Jurkat, Clone E6-1 (cell line): ENCODE results near the gene MXD3.
"Not testable (repeated sequence)": the region's sequence is repeated elsewhere in the genome, so short reads cannot be mapped to it uniquely, and the experiment has no call there.

Experiments used
- DNase-seq: peaks from one replicate; pipeline ENCODE4 v3.0.0-alpha.2; 2011; ENCODE audit warnings: low read depth, low spot score
- H3K4me3 ChIP-seq: 2 replicates; pipeline ENCODE4 v1.5.1; 2011; ENCODE audit warnings: mild to moderate bottlenecking, low read length, control low read depth, moderate library complexity

Gene MXD3

DNA sequence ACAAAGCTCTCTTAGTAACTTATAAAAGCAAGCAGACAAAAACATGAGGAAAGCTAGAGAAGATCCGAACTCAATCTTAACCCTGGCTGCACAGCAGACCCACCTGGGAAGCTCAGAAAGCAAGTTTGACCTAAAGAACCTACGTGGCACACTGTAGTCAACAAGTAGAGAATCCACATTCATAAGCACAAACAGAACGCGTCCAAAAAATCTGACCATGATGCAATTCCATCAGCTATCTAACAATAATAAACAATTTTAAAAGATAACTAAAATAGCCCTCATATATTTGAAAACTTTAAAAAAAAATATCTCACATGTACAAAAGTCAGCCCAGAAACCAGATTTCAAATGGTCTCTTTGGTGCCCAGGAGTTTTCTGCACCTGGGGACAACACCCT lies 35.1 kb upstream of the MXD3 start:
- DNase-seq, result no peak
- H3K4me3 ChIP-seq, result no peak overlapping the region

DNA sequence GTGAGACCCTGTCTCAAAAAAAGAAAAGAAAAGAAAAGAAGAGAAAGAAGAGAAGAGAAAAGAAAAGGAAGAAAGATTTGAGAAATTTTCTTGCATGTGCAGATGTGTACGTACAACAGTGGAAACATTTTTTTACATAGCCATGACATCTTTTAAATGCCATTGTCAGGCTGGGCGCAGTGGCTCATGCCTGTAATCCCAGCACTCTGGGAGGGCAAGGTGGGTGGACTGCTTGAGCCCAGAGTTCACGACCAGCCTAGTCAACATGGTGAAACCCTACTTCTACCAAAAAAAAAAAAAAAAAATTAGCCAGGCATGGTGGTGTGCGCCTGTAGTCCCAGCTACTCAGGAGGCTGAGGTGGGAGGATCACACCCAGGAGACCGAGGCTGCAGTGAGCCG lies 33.2 kb upstream of the MXD3 start:
- DNase-seq, result no peak
- no peak overlapping the region for H3K4me3 ChIP-seq

DNA sequence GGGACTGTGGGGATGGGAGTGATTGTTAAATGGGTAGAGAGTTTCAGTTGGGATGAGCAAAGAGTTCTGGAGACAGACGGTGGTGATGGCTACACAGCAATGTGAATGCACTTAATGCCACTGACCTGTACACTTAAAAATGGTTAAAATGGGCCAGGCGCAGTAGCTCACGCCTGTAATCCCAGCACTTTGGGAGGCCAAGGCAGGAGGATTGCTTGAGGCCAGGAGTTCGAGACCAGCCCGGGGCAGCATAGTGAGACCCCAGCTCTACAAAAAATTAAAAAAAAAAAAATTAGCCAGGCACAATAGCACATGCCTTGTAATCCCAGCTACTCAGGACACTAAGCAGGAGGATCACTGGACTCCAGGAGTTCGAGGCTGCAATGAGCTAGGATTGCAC lies 32.1 kb upstream of the MXD3 start:
- H3K4me3 ChIP-seq, result no peak overlapping the region
- no peak for DNase-seq

DNA sequence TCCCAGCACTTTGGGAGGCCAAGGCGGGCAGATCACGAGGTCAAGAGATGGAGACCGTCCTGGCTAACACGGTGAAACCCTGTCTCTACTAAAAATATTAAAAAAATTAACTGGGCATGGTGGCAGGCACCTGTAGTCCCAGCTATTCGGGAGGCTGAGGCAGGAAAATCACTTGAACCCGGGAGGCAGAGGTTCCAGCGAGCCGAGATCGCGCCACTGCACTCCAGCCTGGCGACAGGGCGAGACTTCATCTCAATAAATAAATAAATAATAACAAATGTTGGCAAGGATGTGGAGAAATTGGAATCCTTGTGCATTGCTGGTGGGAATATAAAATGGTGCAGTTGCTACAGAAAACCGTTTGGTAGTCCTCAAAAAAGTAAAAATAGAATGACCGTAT lies 31.3 kb upstream of the MXD3 start:
- not testable (repeated sequence) for DNase-seq, H3K4me3 ChIP-seq

DNA sequence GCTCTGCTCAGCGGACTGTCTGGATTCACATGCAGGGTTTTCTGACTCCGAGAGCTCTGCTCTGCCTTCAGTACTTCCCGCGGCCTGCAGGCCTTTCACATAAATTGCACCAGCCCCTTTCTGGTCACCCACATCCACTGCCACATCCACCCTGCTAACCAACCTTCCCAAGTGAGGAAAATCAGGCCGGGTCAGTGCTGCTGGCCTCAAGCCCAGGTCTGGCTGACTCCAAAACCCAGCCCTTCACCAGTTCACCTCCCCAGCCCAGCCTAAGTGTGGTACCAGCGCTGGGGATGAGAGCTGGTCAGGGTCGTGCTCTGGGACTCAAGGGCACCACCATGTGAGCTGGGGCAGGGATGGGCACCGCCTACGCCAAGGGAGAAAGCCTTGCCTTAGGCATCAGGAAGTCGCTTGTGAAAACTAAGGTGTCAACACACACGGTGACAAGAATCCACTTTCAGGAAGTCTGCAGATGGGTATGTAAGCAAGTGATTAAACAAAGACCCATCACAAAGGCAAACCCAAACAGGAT lies 27.5 kb upstream of the MXD3 start:
- DNase-seq, result no peak
- H3K4me3 ChIP-seq, result no peak overlapping the region

DNA sequence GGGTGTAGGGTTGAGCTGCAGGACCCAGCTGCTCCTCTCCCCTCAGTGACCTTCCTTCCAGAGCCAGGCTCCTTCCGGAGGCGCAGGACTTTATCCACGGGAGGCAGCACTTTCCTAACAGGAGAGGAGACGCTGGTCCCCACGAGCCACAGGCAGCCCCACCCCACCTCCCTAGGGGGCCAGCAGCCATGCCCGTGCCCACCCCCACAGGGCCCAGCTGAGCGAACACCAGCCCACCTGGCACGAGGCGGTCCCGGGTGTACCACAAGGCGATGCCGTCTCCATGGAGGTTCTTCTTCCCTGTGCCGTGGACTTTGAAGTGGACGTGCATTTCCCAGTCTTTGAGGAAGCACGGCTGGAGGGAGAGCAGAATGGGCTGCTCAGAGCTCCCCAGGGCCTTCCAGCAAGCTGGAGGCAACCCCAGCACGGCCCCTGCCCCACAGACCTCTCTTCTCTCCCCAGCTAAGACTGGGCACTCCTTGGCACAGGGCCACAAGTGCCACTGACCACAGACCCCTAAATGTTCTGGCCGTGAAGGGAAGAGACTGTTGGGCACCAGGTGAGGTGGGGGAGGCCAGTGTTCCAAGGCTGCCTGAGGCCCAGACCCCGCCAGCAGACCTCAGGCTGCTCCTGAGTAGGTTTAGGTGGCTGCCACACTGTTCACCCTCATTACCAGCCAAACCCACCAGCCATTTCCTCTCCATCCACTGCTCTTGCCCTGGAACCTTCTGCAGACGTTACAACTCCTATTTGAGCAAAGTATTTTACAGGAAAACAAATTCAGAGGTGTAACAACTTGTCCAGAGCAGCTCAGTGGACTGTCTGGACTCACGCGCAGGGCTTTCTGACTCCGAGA lies 26.8 kb upstream of the MXD3 start:
- DNase-seq, result no peak
- H3K4me3 ChIP-seq, result no peak overlapping the region

DNA sequence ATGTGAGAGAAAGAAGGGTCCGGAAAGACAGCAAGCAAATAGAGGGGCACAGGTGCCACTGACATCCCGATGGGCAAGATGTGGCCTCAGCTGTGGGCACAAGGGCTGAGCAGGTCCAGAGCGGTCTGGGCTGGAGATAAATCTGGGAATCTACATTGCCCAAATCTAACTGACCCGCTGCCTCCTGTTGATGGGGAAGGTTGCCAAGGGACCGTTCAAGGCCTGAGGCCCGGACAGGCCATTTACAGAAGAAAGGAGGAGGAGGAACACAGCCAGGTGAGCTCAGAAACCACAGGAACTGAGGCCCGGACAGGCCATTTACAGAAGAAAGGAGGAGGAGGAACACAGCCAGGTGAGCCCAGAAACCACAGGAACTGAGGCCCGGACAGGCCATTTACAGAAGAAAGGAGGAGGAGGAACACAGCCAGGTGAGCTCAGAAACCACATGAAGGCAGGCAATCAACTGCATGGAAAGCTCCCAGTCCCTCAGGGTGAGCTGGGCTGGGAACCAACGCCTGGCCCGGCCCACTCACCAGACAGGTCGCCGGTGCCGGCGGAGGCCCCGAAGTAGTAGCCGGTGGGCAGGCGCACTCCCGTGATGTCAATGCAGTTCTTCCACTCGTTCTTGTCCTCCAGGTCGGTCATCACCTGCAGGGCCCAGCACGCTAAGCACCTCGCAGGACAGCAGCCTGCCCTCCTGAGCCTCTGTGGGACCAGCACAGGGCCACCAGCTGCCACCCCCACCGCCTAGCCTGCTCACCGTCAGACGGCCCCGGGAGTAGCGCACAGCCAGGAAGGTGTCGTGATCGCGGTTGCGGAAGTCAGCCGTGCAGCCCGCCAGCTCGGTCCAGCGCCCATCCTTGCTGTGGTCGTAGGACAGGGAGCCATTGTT lies 25.2 kb upstream of the MXD3 start:
- DNase-seq, result no peak
- no peak overlapping the region for H3K4me3 ChIP-seq

DNA sequence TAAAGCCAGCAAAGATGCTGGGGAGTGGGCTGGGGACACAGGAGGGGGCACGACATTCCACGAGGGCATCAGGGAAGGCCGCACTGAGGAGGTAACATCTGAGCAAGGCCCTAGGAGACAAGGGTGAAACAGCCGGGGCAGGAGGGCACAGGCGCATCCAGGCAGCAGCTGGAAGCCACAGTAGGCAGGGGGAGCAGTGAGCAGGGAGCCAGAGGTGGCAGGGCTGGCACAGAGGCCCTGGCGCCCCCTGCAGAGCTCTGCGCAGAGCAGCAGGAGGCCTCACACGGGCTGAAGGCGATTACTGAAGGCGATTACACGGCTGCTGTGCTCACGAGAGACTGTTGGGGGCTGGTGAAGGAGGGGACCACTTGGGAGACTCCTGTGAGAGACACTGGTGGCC lies 24.4 kb upstream of the MXD3 start:
- H3K4me3 ChIP-seq, result no peak overlapping the region
- DNase-seq, result peak; percentile 48

DNA sequence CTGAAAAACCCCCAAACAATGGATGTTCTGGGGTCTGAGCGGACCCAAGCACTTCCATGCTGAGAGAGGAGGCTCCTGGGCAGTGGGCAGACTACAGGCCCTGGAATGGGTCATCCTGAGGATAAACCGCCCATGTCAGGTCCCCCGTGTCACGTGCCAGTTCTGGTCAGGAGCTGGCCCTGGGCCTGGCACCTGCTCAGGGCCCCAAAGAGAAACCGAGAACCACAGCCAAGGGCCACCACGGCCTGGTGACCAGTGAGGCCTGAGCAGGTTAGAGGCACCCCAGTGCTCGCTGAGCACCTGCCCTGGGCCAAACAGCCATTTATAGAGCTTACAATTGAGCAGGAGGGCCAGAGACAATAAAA lies 24.0 kb upstream of the MXD3 start:
- H3K4me3 ChIP-seq, result no peak overlapping the region
- DNase-seq, result no peak

DNA sequence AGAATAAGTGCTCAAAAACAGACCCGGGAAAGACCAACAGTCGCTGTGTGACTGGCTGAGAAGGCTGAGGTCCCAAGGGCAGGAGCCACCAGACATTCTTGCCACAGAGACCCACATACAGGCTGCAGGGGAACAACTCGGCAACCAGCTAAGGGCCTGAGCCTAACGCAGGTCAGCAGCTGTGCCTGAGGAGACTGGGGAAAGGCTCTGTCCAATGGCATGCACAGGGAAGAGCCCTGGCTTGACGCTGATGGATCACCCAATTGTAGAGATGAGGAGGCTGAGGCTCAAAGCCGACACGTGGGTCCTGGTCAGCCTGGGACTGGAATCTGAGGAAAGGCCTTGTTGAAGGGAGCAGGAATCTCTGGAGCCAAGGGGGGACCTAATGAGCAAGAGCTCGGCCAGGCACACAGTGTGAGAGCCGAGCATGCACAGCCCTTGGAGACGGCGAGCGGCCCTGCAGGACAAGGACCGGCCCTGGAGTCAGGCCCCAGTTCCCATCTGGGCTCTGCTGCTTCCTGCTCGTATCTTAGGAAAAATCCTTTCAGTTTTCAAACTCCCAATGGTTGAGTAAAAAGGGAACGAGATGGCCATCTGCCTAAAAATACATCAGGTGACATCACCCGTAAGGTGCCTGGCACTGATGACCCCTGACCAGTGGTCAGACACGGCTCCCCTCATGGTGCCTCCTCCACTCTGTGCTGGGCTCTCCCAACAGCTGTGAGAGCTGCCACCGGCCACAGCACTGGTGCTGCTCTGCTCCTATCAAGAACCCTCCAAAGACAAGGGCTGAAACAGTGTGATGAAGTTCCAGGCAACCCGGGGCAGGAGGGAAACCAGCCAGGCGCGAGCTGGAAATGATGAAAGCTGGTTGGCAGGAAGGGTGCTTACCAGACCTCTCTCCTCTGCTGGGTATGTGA lies 23.3 kb upstream of the MXD3 start:
- no peak for DNase-seq
- no peak overlapping the region for H3K4me3 ChIP-seq

DNA sequence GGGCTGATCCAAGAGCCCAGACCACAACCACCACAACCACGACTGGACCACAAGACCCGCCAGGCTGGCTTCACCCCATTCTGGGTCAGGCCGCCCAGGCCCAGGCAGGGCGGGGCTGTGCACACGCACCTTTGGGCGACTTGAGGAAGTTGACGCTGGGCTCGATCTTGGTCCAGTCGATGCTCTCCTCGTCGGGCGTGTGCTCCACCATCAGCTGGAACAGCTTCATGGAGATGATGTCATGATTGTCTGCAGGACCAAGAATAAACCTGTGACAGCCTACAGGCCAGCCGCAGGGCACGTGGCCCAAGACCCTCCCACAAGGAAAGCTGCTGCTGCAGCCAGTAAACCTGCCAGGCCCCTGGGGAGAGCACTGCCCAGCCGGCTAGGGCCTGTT lies 22.5 kb upstream of the MXD3 start:
- H3K4me3 ChIP-seq, result no peak overlapping the region
- no peak for DNase-seq

DNA sequence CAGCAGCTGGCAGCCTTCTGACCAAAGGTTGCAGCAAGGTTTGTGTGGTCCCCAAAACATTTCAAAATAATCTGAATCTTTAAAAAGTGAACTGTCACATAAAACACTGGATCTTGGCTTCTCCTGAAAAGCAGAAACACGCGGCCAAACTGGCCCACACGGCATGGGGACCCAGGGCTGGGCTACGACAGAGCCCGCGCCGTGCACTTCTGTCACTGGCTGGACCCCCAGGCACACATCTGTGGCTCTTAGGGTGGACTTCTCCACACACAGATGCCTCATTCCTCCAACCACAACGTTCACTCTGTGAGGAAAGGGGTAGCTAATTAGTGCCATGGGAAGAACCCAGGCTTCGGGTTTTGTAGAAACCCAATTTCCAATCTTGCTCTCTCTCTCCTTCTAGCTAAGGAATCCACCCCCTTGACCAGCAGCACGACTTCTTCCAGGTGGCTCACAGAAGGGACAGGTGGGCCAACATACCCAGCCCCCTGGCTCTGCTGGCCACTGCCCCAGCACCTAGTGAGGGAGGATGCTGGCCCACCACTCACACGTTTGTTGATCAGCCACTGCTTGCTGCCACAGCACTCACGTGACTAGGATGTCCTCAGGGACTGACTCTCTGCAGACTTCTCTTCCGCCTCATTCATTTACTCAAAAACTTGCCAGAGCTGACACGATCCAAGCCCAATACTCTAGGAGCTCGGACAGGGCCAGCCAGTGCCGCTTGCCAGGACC lies 21.9 kb upstream of the MXD3 start:
- no peak overlapping the region for H3K4me3 ChIP-seq
- no peak for DNase-seq

DNA sequence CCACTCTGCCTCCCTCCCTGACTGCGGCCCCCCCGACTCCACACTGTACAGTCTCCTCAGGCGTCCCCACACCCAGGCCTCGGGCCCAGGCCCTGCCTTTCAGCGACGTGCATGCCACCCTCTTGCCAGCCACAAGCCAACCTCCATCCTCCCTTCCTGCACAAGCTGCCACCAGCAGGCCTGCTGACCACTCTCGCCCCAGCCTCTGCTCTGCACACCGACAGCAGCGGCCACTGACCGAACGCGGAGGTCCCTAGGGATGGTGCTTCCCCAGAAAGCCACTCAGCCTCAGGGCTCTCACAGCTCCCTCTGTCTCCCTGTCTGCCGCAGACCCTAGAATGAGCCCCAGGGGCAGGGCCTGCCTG lies 21.2 kb upstream of the MXD3 start:
- H3K4me3 ChIP-seq, result no peak overlapping the region
- no peak for DNase-seq

DNA sequence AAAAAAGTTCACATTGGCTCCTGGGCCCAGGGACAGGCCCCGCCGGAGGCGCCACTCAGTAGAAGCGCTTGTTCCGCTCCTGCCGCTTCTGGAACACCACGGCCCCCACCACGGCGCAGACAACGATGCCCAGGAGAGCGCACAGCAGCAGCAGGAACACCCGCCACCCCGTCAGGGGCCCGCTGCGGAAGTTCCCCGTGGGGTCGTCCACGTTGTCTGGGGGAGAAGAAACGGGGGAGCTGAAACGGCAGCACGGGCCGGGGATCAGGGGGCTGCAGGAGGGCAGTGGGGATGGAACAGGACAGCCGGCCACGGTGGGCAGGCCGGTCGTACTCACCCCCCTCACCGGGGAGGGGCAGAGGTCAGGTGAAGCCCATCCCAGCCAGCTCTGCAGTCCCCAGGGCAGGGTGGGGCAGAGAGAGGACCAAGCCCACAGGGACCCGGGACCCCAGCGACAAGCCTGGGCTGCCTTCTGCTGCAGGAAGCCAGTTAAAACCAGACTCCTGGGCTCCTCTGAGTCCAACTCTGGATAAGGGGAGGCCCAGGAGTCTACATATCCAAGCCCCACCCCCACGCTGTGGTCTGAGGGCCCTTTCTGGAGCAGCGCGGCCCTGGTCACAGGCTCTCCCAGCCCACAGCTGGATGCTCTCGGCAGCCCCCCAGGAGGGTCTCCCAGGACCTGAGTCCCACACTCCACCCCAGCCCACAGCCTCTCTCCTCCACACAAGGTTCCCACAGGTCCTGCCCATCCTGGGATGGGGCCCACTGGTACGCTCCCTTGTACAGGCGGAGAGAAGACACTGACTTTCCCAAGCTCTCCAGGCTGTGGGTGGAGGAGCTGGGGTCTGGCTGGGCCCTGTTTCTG lies 20.6 kb upstream of the MXD3 start:
- no peak overlapping the region for H3K4me3 ChIP-seq
- no peak for DNase-seq

DNA sequence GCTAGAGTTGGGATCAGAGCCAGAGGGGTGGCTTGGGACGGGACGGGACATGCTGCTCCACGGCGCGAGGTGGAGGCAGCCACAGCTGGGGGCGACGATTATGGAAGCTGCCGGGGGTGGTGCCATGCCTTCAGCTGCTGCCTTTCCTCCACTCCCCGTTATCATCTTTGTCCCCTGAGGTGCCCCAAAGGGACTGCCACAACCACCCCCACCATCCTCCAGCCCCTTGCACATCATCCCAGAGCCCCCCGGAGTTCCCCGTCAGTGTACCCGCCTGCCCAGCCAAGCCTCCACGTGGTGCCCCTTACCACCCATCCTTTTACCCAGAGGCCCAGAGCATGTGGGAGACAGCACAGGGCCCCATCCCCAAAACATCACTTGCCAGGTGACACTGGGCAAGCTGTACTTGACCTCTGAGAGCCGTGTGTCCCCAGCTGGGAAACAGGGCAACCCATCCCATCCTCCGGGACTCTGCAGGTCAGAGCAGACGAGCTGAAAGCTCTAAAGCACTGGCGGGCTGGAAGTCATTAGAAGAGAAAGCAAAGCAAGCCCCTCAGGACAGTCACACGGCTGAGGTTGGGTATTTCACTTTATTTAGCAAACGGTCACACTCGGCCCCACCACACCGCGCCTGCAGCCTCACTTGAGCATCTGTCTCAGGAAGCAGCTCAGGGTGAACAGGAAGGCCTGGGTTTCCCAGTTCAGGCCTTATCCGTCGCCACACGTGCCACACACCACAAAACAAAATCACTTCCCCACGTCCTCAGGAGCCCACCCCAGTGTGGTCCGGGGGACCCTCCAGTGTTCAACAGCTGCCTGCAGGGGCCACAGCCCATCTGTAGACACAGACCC lies 19.5 kb upstream of the MXD3 start:
- H3K4me3 ChIP-seq, result no peak overlapping the region
- DNase-seq, result no peak

DNA sequence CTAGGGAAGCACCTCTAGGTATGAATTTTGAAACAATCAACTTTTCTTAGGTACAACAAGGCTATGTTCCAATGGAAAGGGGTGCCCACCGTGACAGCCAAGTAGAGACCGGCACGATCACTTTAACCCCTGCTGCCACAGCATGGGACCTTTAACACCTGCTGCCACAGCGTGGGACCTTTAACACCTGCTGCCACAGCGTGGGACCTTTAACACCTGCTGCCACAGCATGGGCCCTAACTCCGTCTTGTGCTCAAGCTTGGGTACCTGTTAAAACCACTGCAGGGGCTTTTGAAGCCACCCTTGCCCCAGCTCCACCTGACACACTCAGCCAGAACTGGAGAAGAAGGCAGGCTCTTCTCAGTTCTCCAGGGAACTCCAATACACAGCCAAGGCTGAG lies 18.2 kb upstream of the MXD3 start:
- DNase-seq, result no peak
- no peak overlapping the region for H3K4me3 ChIP-seq
